K562 (cell line): ENCODE data around the gene GLB1L2. TPM values are rescaled to one million over a fixed set of nuclear protein-coding genes. Genes with fewer than 3 reads are reported as not detected.
A peak's percentile ranks its signal among the peaks of the same experiment; 100 is the strongest.

Source experiments
- ARID1B ChIP-seq: fragments of 450-650 bp; IDR thresholded peaks from 2 replicates; pipeline ENCODE4 v1.6.1; 2016; ENCODE audit warnings: antibody characterized with exemption, mild to moderate bottlenecking, inconsistent platforms
- DIDO1 ChIP-seq: fragments of 450-650 bp; IDR thresholded peaks from 2 replicates; pipeline ENCODE4 v1.6.1; 2016; ENCODE audit warnings: low read depth, missing biosample characterization, missing genetic modification characterization
- FIP1L1 ChIP-seq: fragments of 200-400 bp; formaldehyde crosslinking; IDR thresholded peaks from 2 replicates; pipeline ENCODE4 v1.6.1; 2018; ENCODE audit warnings: mild to moderate bottlenecking, low read depth, low read length; ENCODE audit not compliant: poor library complexity, severe bottlenecking
- FOSL1 ChIP-seq: fragments of 200-800 bp; sonication (Bioruptor generic); conservative IDR thresholded peaks from 2 replicates; pipeline ENCODE4 v1.6.1; 2016; ENCODE audit warnings: missing genetic modification characterization, missing compliant biosample characterization
- GATA2 ChIP-seq: sonication (generic); formaldehyde crosslinking; IDR thresholded peaks from 2 replicates; pipeline ENCODE4 v1.4.0; 2020; ENCODE audit warnings: mild to moderate bottlenecking, missing genetic modification reagents
- HDAC1 ChIP-seq, 2 experiments: fragments of 450-650 bp; IDR thresholded peaks; 2 replicates each; pipeline ENCODE4 v1.6.1; 2016 to 2017; ENCODE audit warnings: inconsistent platforms in 1 of 2, mild to moderate bottlenecking in 1 of 2, moderate library complexity in 1 of 2
- KAT7 ChIP-seq: sonication (generic); formaldehyde crosslinking; IDR thresholded peaks from 2 replicates; pipeline ENCODE4 v1.8.0; 2022; ENCODE audit warnings: missing genetic modification reagents, mild to moderate bottlenecking, borderline replicate concordance
- MED1 ChIP-seq: sonication (generic); formaldehyde crosslinking; IDR thresholded peaks from 2 replicates; pipeline ENCODE4 v1.8.1; 2023; ENCODE audit warnings: missing genetic modification reagents, borderline replicate concordance
- MTA2 ChIP-seq: fragments of 450-650 bp; IDR thresholded peaks from 2 replicates; pipeline ENCODE4 v1.6.1; 2016; ENCODE audit warnings: low read depth
- SRF ChIP-seq, 2 experiments: fragments of 250-450, 450-650 bp in 1 of 2; sonication (Bioruptor Pico) in 1 of 2; sonication (generic) in 1 of 2; formaldehyde crosslinking; IDR thresholded peaks; 2 replicates each; pipeline versions ENCODE4 v1.5.0 to v1.5.1; 2020 to 2022; ENCODE audit warnings: mild to moderate bottlenecking in 1 of 2, missing genetic modification reagents in 1 of 2
- XRCC5 ChIP-seq: fragments of 200-400 bp; formaldehyde crosslinking; IDR thresholded peaks from 2 replicates; pipeline ENCODE4 v1.6.1; 2017; ENCODE audit warnings: low read depth, mild to moderate bottlenecking, low read length
- ZKSCAN8 ChIP-seq: fragments of 200-800 bp; sonication (Bioruptor generic); IDR thresholded peaks from 2 replicates; pipeline ENCODE4 v1.6.1; 2016; ENCODE audit warnings: missing genetic modification characterization, missing compliant biosample characterization
- ZNF431 ChIP-seq: sonication (generic); formaldehyde crosslinking; IDR thresholded peaks from 2 replicates; pipeline ENCODE4 v1.8.0; 2022; ENCODE audit warnings: mild to moderate bottlenecking, missing genetic modification reagents
- polyA plus RNA-seq, 8 experiments: library from polyadenylated mRNA; depleted of rRNA in 4 of 8; stranded (reverse) in 5 of 8; unstranded in 3 of 8; fragments of >200 nt; fragmentation: Nextera tagmentation in 2 of 8; fragmentation: Illumina TruSeq in 1 of 8; extraction: Ambion mirVana in 2 of 8; extraction: Trizol in 1 of 8; gene quantifications; 2 replicates each; pipeline versions ENCODE4 v1.2.1 to v1.2.3, GENCODE V29; 2011 to 2014; ENCODE audit warnings: inconsistent platforms in 1 of 8, missing spikeins in 1 of 8
- total RNA-seq, 7 experiments: library from RNA; depleted of rRNA in 6 of 7; stranded (reverse); fragments of >200 nt in 6 of 7; fragmentation: Illumina TruSeq in 2 of 7; extraction: Trizol in 2 of 7; gene quantifications; 2 replicates each; pipeline versions ENCODE4 v1.2.1 to v1.2.3, GENCODE V29; 2011 to 2021; ENCODE audit warnings: low replicate concordance in 1 of 7
- TF ChIP-seq, protein P1 (sequence below): fragments of 250-450 bp; sonication (Bioruptor Pico); IDR thresholded peaks from 2 replicates; pipeline ENCODE4 v1.8.0; 2021; ENCODE audit warnings: borderline replicate concordance, mild to moderate bottlenecking, moderate library complexity; ENCODE audit not compliant: poor library complexity, severe bottlenecking
- TF ChIP-seq, protein P2 (sequence below), 2 experiments: fragments of 450-650 bp; IDR thresholded peaks; 2 replicates each; pipeline ENCODE4 v1.6.1; 2018; ENCODE audit warnings: mild to moderate bottlenecking in 2 of 2, low read depth in 1 of 2; ENCODE audit not compliant: partially characterized antibody in 2 of 2
- TF ChIP-seq, protein P3 (sequence below): fragments of 250-450 bp; sonication (Bioruptor Pico); IDR thresholded peaks from 2 replicates; pipeline ENCODE4 v1.8.0; 2022; ENCODE audit warnings: inconsistent platforms
- TF ChIP-seq, protein P4 (sequence below): fragments of 450-650 bp; IDR thresholded peaks from 2 replicates; pipeline ENCODE4 v1.6.1; 2016; ENCODE audit warnings: antibody characterized with exemption
- TF ChIP-seq, protein P5 (sequence below): fragments of 250-450 bp; sonication (Bioruptor Pico); IDR thresholded peaks from 2 replicates; pipeline ENCODE4 v1.4.0; 2020; ENCODE audit warnings: mild to moderate bottlenecking, moderate library complexity, borderline replicate concordance

GLB1L2 gene
- total and polyA plus RNA-seq, 9 of the 15 experiments (the other 6 are each of a cell fraction or from before 2014, with no cell fraction given) = 0.84 to 21.4 (median 13.8) TPM

DNA sequence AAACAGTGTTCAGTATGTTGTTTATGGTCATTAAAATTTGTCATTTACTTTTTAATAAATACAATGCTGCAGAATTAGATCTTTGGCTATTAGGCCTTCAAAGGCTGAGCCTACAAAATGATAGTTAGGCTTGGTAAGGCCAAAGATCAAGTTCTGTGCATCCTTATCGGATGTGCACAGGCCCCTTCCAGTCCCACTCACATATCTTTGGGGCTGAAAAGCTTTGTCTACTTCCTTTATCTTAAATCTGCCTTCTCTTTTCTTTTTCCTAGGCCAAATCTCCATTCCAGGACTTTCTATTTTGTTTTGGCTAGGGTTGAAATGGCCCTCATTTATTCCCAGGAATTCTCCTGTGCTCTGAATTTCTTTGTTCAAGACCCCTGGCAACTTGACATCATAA lies 3.4 kb upstream of the GLB1L2 start (continued):
- TF ChIP-seq FIP1L1 = no peak
- TF ChIP-seq DIDO1 (tag) = no peak
- TF ChIP-seq, protein P1, sequence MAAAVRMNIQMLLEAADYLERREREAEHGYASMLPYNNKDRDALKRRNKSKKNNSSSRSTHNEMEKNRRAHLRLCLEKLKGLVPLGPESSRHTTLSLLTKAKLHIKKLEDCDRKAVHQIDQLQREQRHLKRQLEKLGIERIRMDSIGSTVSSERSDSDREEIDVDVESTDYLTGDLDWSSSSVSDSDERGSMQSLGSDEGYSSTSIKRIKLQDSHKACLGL = no peak
- TF ChIP-seq, protein P2, sequence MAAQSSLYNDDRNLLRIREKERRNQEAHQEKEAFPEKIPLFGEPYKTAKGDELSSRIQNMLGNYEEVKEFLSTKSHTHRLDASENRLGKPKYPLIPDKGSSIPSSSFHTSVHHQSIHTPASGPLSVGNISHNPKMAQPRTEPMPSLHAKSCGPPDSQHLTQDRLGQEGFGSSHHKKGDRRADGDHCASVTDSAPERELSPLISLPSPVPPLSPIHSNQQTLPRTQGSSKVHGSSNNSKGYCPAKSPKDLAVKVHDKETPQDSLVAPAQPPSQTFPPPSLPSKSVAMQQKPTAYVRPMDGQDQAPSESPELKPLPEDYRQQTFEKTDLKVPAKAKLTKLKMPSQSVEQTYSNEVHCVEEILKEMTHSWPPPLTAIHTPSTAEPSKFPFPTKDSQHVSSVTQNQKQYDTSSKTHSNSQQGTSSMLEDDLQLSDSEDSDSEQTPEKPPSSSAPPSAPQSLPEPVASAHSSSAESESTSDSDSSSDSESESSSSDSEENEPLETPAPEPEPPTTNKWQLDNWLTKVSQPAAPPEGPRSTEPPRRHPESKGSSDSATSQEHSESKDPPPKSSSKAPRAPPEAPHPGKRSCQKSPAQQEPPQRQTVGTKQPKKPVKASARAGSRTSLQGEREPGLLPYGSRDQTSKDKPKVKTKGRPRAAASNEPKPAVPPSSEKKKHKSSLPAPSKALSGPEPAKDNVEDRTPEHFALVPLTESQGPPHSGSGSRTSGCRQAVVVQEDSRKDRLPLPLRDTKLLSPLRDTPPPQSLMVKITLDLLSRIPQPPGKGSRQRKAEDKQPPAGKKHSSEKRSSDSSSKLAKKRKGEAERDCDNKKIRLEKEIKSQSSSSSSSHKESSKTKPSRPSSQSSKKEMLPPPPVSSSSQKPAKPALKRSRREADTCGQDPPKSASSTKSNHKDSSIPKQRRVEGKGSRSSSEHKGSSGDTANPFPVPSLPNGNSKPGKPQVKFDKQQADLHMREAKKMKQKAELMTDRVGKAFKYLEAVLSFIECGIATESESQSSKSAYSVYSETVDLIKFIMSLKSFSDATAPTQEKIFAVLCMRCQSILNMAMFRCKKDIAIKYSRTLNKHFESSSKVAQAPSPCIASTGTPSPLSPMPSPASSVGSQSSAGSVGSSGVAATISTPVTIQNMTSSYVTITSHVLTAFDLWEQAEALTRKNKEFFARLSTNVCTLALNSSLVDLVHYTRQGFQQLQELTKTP (IDR thresholded peaks at IDR 0.05; ENCODE audit: low read depth in 1 of 2, partially characterized antibody in 2 of 2) = no peak
- peak; percentile 86 for TF ChIP-seq ARID1B
- TF ChIP-seq, protein P3, sequence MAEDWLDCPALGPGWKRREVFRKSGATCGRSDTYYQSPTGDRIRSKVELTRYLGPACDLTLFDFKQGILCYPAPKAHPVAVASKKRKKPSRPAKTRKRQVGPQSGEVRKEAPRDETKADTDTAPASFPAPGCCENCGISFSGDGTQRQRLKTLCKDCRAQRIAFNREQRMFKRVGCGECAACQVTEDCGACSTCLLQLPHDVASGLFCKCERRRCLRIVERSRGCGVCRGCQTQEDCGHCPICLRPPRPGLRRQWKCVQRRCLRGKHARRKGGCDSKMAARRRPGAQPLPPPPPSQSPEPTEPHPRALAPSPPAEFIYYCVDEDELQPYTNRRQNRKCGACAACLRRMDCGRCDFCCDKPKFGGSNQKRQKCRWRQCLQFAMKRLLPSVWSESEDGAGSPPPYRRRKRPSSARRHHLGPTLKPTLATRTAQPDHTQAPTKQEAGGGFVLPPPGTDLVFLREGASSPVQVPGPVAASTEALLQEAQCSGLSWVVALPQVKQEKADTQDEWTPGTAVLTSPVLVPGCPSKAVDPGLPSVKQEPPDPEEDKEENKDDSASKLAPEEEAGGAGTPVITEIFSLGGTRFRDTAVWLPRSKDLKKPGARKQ = no peak
- TF ChIP-seq HDAC1 (IDR thresholded peaks at IDR 0.05) = 0 out of 4 replicates have a peak, but pooled peaks of 1 of the 2 experiments have one; percentile 18
- TF ChIP-seq ZKSCAN8 (CRISPR knock-in tag) = no peak
- TF ChIP-seq FOSL1 (tag) = 0 out of 2 replicates have a peak, but pooled peaks have one; percentile 34
- peak; percentile 45; the same call in 1 of the 2 replicates for TF ChIP-seq GATA2 (CRISPR knock-in tag)
- no peak for TF ChIP-seq KAT7 (CRISPR knock-in tag)
- TF ChIP-seq, protein P4, sequence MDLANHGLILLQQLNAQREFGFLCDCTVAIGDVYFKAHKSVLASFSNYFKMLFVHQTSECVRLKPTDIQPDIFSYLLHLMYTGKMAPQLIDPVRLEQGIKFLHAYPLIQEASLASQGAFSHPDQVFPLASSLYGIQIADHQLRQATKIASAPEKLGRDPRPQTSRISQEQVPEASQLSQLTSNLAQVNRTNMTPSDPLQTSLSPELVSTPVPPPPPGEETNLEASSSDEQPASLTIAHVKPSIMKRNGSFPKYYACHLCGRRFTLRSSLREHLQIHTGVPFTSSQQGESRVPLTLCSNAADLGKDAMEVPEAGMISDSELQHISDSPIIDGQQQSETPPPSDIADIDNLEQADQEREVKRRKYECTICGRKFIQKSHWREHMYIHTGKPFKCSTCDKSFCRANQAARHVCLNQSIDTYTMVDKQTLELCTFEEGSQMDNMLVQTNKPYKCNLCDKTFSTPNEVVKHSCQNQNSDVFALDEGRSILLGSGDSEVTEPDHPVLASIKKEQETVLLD = no peak
- TF ChIP-seq ZNF431 (CRISPR knock-in tag) = no peak
- TF ChIP-seq SRF (CRISPR knock-in tag; IDR thresholded peaks at IDR 0.05) = no peak
- no peak for TF ChIP-seq XRCC5
- TF ChIP-seq MED1 (CRISPR knock-in tag) = no peak
- TF ChIP-seq, protein P5, sequence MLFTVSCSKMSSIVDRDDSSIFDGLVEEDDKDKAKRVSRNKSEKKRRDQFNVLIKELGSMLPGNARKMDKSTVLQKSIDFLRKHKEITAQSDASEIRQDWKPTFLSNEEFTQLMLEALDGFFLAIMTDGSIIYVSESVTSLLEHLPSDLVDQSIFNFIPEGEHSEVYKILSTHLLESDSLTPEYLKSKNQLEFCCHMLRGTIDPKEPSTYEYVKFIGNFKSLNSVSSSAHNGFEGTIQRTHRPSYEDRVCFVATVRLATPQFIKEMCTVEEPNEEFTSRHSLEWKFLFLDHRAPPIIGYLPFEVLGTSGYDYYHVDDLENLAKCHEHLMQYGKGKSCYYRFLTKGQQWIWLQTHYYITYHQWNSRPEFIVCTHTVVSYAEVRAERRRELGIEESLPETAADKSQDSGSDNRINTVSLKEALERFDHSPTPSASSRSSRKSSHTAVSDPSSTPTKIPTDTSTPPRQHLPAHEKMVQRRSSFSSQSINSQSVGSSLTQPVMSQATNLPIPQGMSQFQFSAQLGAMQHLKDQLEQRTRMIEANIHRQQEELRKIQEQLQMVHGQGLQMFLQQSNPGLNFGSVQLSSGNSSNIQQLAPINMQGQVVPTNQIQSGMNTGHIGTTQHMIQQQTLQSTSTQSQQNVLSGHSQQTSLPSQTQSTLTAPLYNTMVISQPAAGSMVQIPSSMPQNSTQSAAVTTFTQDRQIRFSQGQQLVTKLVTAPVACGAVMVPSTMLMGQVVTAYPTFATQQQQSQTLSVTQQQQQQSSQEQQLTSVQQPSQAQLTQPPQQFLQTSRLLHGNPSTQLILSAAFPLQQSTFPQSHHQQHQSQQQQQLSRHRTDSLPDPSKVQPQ = no peak
- peak; percentile 49 for TF ChIP-seq MTA2
